ENCODE data around the gene AIM2. TPM values are rescaled to one million over a fixed set of nuclear protein-coding genes. Genes with fewer than 3 reads are reported as not detected.

AIM2 gene
- total and polyA plus RNA-seq, 2 of the 13 experiments (the other 11 are each of a cell fraction or from before 2014, with no cell fraction given), result not detected

DNA sequence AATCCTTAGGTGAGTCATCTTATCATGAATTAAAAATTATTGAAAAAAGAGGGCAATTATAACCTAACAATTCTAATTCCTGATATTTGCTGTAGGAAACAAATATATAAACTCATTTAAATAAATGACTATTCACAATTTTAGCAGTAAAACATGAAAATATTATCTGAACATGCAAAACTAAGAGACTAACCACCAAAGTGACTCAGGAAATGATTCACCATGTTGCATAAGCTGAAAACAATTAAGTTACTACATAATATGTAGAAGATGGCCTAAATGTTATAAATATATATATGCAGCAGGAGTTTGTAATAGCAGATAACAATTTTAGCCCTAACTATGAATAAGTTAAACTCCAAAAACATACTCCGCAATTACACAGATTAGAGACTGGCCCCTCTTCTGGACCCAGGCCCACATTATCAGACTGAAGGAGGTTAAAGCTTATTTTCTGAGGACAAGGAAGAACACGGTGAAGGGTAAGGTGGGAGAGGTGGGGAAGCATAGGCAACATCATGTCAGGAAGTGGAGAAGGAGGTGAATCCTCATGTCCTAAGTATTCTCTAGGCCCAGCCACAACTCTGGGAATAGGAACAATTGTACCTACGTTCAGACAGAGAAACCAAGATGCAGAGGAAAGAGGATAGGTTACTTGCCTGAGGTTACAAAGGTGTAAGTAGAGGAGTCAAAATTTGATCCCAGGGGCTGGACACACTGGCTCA is 15.6 kb upstream of the AIM2 start (continued):
- TF ChIP-seq, protein P1, sequence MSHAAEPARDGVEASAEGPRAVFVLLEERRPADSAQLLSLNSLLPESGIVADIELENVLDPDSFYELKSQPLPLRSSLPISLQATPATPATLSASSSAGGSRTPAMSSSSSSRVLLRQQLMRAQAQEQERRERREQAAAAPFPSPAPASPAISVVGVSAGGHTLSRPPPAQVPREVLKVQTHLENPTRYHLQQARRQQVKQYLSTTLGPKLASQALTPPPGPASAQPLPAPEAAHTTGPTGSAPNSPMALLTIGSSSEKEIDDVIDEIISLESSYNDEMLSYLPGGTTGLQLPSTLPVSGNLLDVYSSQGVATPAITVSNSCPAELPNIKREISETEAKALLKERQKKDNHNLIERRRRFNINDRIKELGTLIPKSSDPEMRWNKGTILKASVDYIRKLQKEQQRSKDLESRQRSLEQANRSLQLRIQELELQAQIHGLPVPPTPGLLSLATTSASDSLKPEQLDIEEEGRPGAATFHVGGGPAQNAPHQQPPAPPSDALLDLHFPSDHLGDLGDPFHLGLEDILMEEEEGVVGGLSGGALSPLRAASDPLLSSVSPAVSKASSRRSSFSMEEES (CRISPR knock-in tag; IDR thresholded peaks at IDR 0.05), result no peak
- TF ChIP-seq, protein P2, sequence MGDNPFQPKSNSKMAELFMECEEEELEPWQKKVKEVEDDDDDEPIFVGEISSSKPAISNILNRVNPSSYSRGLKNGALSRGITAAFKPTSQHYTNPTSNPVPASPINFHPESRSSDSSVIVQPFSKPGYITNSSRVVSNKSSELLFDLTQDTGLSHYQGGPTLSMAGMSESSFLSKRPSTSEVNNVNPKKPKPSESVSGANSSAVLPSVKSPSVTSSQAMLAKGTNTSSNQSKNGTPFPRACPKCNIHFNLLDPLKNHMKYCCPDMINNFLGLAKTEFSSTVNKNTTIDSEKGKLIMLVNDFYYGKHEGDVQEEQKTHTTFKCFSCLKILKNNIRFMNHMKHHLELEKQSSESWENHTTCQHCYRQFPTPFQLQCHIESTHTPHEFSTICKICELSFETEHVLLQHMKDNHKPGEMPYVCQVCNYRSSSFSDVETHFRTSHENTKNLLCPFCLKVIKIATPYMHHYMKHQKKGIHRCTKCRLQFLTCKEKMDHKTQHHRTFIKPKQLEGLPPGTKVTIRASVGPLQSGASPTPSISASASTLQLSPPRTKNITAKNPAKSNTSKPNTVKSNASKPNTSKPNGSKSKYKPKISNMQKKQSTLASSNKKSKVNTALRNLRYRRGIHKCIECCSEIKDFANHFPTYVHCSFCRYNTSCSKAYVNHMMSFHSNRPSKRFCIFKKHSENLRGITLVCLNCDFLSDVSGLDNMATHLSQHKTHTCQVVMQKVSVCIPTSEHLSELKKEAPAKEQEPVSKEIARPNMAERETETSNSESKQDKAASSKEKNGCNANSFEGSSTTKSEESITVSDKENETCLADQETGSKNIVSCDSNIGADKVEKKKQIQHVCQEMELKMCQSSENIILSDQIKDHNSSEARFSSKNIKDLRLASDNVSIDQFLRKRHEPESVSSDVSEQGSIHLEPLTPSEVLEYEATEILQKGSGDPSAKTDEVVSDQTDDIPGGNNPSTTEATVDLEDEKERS (CRISPR knock-in tag; IDR thresholded peaks at IDR 0.05), result no peak
- TF ChIP-seq, protein P3, sequence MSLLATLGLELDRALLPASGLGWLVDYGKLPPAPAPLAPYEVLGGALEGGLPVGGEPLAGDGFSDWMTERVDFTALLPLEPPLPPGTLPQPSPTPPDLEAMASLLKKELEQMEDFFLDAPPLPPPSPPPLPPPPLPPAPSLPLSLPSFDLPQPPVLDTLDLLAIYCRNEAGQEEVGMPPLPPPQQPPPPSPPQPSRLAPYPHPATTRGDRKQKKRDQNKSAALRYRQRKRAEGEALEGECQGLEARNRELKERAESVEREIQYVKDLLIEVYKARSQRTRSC (CRISPR knock-in tag; IDR thresholded peaks at IDR 0.05; ENCODE audit: low read depth), result no peak
- TF ChIP-seq, protein P4, sequence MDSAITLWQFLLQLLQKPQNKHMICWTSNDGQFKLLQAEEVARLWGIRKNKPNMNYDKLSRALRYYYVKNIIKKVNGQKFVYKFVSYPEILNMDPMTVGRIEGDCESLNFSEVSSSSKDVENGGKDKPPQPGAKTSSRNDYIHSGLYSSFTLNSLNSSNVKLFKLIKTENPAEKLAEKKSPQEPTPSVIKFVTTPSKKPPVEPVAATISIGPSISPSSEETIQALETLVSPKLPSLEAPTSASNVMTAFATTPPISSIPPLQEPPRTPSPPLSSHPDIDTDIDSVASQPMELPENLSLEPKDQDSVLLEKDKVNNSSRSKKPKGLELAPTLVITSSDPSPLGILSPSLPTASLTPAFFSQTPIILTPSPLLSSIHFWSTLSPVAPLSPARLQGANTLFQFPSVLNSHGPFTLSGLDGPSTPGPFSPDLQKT (CRISPR knock-in tag; IDR thresholded peaks at IDR 0.05; ENCODE audit: borderline replicate concordance), result no peak
- TF ChIP-seq, protein P5, sequence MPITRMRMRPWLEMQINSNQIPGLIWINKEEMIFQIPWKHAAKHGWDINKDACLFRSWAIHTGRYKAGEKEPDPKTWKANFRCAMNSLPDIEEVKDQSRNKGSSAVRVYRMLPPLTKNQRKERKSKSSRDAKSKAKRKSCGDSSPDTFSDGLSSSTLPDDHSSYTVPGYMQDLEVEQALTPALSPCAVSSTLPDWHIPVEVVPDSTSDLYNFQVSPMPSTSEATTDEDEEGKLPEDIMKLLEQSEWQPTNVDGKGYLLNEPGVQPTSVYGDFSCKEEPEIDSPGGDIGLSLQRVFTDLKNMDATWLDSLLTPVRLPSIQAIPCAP (CRISPR knock-in tag; IDR thresholded peaks at IDR 0.05; ENCODE audit: low read depth), result no peak
